IPS-20b (cell line): ENCODE measurements around the gene MYO5A.

Experiments used
- H3K27ac ChIP-seq: one replicate; pipeline ENCODE4 v1.5.1; 2013; ENCODE audit warnings: low read length
- H3K27me3 ChIP-seq: 2 replicates; pipeline ENCODE4 v1.6.1; 2013; ENCODE audit warnings: mild to moderate bottlenecking, low read length, inconsistent platforms; ENCODE audit not compliant: insufficient read depth
- H3K36me3 ChIP-seq: 2 replicates; pipeline ENCODE4 v1.6.1; 2013; ENCODE audit warnings: low read depth, mild to moderate bottlenecking, inconsistent platforms, low read length, moderate library complexity; ENCODE audit not compliant: insufficient read depth
- H3K4me1 ChIP-seq: 2 replicates; pipeline ENCODE4 v1.6.1; 2013; ENCODE audit warnings: mild to moderate bottlenecking, control low read depth, inconsistent platforms, low read length, moderate library complexity; ENCODE audit not compliant: insufficient read depth
- H3K4me3 ChIP-seq: 2 replicates; pipeline ENCODE4 v1.5.1; 2013; ENCODE audit warnings: mild to moderate bottlenecking, low read length, inconsistent platforms
- H3K9ac ChIP-seq: 2 replicates; pipeline ENCODE4 v1.6.1; 2013; ENCODE audit warnings: low read depth, mild to moderate bottlenecking, inconsistent platforms, low read length, moderate library complexity
- H3K9me3 ChIP-seq: 2 replicates; pipeline ENCODE4 v1.6.1; 2013; ENCODE audit warnings: mild to moderate bottlenecking, low read depth, low read length, inconsistent platforms; ENCODE audit not compliant: insufficient read depth

The MYO5A gene

GRCh38 chr15:52370010-52370409, 158.7 kb downstream of the MYO5A start:
- Histone ChIP-seq H3K36me3 (peaks cover 41% of the 10 kb centered on the region), H3K4me3 (no peak overlapping the region), H3K9me3 (no peaks in the 10 kb centered on the region), H3K9ac (no peak overlapping the region), H3K4me1 (no peaks in the 10 kb centered on the region), H3K27me3 (no peaks in the 10 kb centered on the region), H3K27ac (no peak overlapping the region)

GRCh38 chr15:52369455-52369854, 159.2 kb downstream of the MYO5A start:
- H3K9ac ChIP-seq = no peak overlapping the region
- no peaks in the 10 kb centered on the region for H3K27me3 ChIP-seq
- no peaks in the 10 kb centered on the region for H3K4me1 ChIP-seq
- H3K4me3 ChIP-seq = no peak overlapping the region
- no peak overlapping the region for H3K27ac ChIP-seq
- H3K36me3 ChIP-seq = peaks cover 38% of the 10 kb centered on the region
- H3K9me3 ChIP-seq = no peaks in the 10 kb centered on the region

- no peak overlapping the region for H3K9ac ChIP-seq
- no peaks in the 10 kb centered on the region for H3K4me1 ChIP-seq
- no peak overlapping the region for H3K4me3 ChIP-seq
- H3K9me3 ChIP-seq = no peaks in the 10 kb centered on the region
- no peaks in the 10 kb centered on the region for H3K27me3 ChIP-seq
- H3K27ac ChIP-seq = no peak overlapping the region
- H3K36me3 ChIP-seq = peaks cover 33% of the 10 kb centered on the region
Measured at GRCh38 chr15:52369030-52369429, 159.7 kb downstream of the MYO5A start.

- H3K27ac ChIP-seq = no peak overlapping the region
- peaks cover 33% of the 10 kb centered on the region for H3K36me3 ChIP-seq
- H3K9ac ChIP-seq = no peak overlapping the region
- H3K27me3 ChIP-seq = no peaks in the 10 kb centered on the region
- H3K4me3 ChIP-seq = no peak overlapping the region
- H3K4me1 ChIP-seq = no peaks in the 10 kb centered on the region
- H3K9me3 ChIP-seq = no peaks in the 10 kb centered on the region
Measured at GRCh38 chr15:52368402-52368801, 160.3 kb downstream of the MYO5A start.

- no peaks in the 10 kb centered on the region for H3K9me3 ChIP-seq
- no peaks in the 10 kb centered on the region for H3K27me3 ChIP-seq
- no peak overlapping the region for H3K27ac ChIP-seq
- no peak overlapping the region for H3K4me3 ChIP-seq
- no peaks in the 10 kb centered on the region for H3K4me1 ChIP-seq
- H3K9ac ChIP-seq = no peak overlapping the region
- peaks cover 17% of the 10 kb centered on the region for H3K36me3 ChIP-seq
Measured at GRCh38 chr15:52362497-52362896, 166.2 kb downstream of the MYO5A start.

GRCh38 chr15:52361975-52362494, 166.6 kb downstream of the MYO5A start:
- H3K4me1 ChIP-seq = no peaks in the 10 kb centered on the region
- H3K27me3 ChIP-seq = no peaks in the 10 kb centered on the region
- no peak overlapping the region for H3K4me3 ChIP-seq
- H3K9ac ChIP-seq = no peak overlapping the region
- H3K36me3 ChIP-seq = peaks cover 17% of the 10 kb centered on the region
- no peaks in the 10 kb centered on the region for H3K9me3 ChIP-seq
- no peak overlapping the region for H3K27ac ChIP-seq

- Histone ChIP-seq H3K27ac (no peak overlapping the region), H3K9ac (no peak overlapping the region), H3K4me3 (no peak overlapping the region), H3K9me3 (no peaks in the 10 kb centered on the region), H3K36me3 (peaks cover 17% of the 10 kb centered on the region), H3K4me1 (no peaks in the 10 kb centered on the region), H3K27me3 (no peaks in the 10 kb centered on the region)
Measured at GRCh38 chr15:52361494-52361893, 167.2 kb downstream of the MYO5A start.

- H3K4me1 ChIP-seq = no peaks in the 10 kb centered on the region
- H3K36me3 ChIP-seq = peaks cover 17% of the 10 kb centered on the region
- no peaks in the 10 kb centered on the region for H3K9me3 ChIP-seq
- no peak overlapping the region for H3K27ac ChIP-seq
- no peak overlapping the region for H3K9ac ChIP-seq
- H3K4me3 ChIP-seq = no peak overlapping the region
- H3K27me3 ChIP-seq = no peaks in the 10 kb centered on the region
Measured at GRCh38 chr15:52360229-52361203, 168.2 kb downstream of the MYO5A start.

GRCh38 chr15:52359722-52360121, 169.0 kb downstream of the MYO5A start:
- no peak overlapping the region for H3K4me3 ChIP-seq
- H3K27ac ChIP-seq = no peak overlapping the region
- H3K4me1 ChIP-seq = no peaks in the 10 kb centered on the region
- H3K27me3 ChIP-seq = no peaks in the 10 kb centered on the region
- no peak overlapping the region for H3K9ac ChIP-seq
- H3K36me3 ChIP-seq = peaks cover 17% of the 10 kb centered on the region
- no peaks in the 10 kb centered on the region for H3K9me3 ChIP-seq

- Histone ChIP-seq H3K27ac (no peak overlapping the region), H3K4me1 (no peaks in the 10 kb centered on the region), H3K9me3 (no peaks in the 10 kb centered on the region), H3K27me3 (no peaks in the 10 kb centered on the region), H3K4me3 (no peak overlapping the region), H3K36me3 (peaks cover 10% of the 10 kb centered on the region), H3K9ac (no peak overlapping the region)
Measured at GRCh38 chr15:52357949-52358348, 170.7 kb downstream of the MYO5A start.

GRCh38 chr15:52352086-52352485, 176.6 kb downstream of the MYO5A start:
- no peaks in the 10 kb centered on the region for H3K27me3 ChIP-seq
- no peak overlapping the region for H3K4me3 ChIP-seq
- no peak overlapping the region for H3K9ac ChIP-seq
- H3K4me1 ChIP-seq = no peaks in the 10 kb centered on the region
- peaks cover 19% of the 10 kb centered on the region for H3K36me3 ChIP-seq
- H3K9me3 ChIP-seq = no peaks in the 10 kb centered on the region
- H3K27ac ChIP-seq = no peak overlapping the region
